HEK293 (cell line): Measurements from ENCODE around the gene CEMIP2.

ENCODE experiments used
- HOXC10 ChIP-seq: sonication (generic); formaldehyde crosslinking; IDR thresholded peaks from 2 replicates; pipeline ENCODE4 v1.8.1; 2023; ENCODE audit warnings: mild to moderate bottlenecking, missing genetic modification reagents
- KLF1 ChIP-seq: fragments of 450-650 bp; formaldehyde crosslinking; IDR thresholded peaks from 2 replicates; pipeline ENCODE4 v1.5.1; 2016; ENCODE audit warnings: missing biosample characterization, missing genetic modification characterization
- OVOL3 ChIP-seq: fragments of 450-650 bp; formaldehyde crosslinking; IDR thresholded peaks from 2 replicates; pipeline ENCODE4 v1.5.1; 2016; ENCODE audit warnings: missing biosample characterization, missing genetic modification characterization
- PRDM1 ChIP-seq: fragments of 450-650 bp; formaldehyde crosslinking; IDR thresholded peaks from 2 replicates; pipeline ENCODE4; 2016; ENCODE audit warnings: missing biosample characterization, missing genetic modification characterization
- SCRT2 ChIP-seq: fragments of 450-650 bp; formaldehyde crosslinking; IDR thresholded peaks from 2 replicates; pipeline ENCODE4 v1.5.1; 2016; ENCODE audit warnings: missing biosample characterization, missing genetic modification characterization
- SETDB1 ChIP-seq: IDR thresholded peaks from one replicate; pipeline ENCODE4 v1.6.1; 2017; ENCODE audit warnings: mild to moderate bottlenecking, low read length, moderate library complexity, mixed read lengths; ENCODE audit not compliant: insufficient read length
- SP7 ChIP-seq: fragments of 450-650 bp; formaldehyde crosslinking; IDR thresholded peaks from 2 replicates; pipeline ENCODE4 v1.5.1; 2016; ENCODE audit warnings: missing biosample characterization, missing genetic modification characterization
- YY1 ChIP-seq: fragments of 450-650 bp; formaldehyde crosslinking; IDR thresholded peaks from 2 replicates; pipeline ENCODE4 v1.5.1; 2018; ENCODE audit warnings: missing biosample characterization, missing genetic modification characterization
- ZFHX2 ChIP-seq: fragments of 450-650 bp; formaldehyde crosslinking; conservative IDR thresholded peaks from 2 replicates; pipeline ENCODE4 v1.5.1; 2016; ENCODE audit warnings: missing biosample characterization, missing genetic modification characterization
- ZFP41 ChIP-seq: fragments of 450-650 bp; formaldehyde crosslinking; IDR thresholded peaks from 2 replicates; pipeline ENCODE4 v1.5.1; 2016; ENCODE audit warnings: missing biosample characterization, missing genetic modification characterization, borderline replicate concordance
- ZNF121 ChIP-seq: fragments of 450-650 bp; formaldehyde crosslinking; IDR thresholded peaks from 2 replicates; pipeline ENCODE4 v1.5.1; 2016; ENCODE audit warnings: missing biosample characterization, missing genetic modification characterization
- ZNF146 ChIP-seq: fragments of 450-650 bp; formaldehyde crosslinking; IDR thresholded peaks from 2 replicates; pipeline ENCODE4 v1.5.1; 2016; ENCODE audit warnings: missing biosample characterization, missing genetic modification characterization
- ZNF169 ChIP-seq: fragments of 450-650 bp; formaldehyde crosslinking; IDR thresholded peaks from 2 replicates; pipeline ENCODE4 v1.5.1; 2016; ENCODE audit warnings: missing biosample characterization, missing genetic modification characterization
- ZNF214 ChIP-seq: fragments of 450-650 bp; formaldehyde crosslinking; IDR thresholded peaks from 2 replicates; pipeline ENCODE4 v1.5.1; 2017; ENCODE audit warnings: missing biosample characterization, mild to moderate bottlenecking, missing genetic modification characterization, borderline replicate concordance
- ZNF23 ChIP-seq: fragments of 450-650 bp; formaldehyde crosslinking; IDR thresholded peaks from 2 replicates; pipeline ENCODE4 v1.5.1; 2016; ENCODE audit warnings: missing biosample characterization, missing genetic modification characterization, borderline replicate concordance
- ZNF24 ChIP-seq: fragments of 450-650 bp; formaldehyde crosslinking; IDR thresholded peaks from 2 replicates; pipeline ENCODE4 v1.5.1; 2016; ENCODE audit warnings: missing biosample characterization, missing genetic modification characterization
- ZNF426 ChIP-seq: fragments of 450-650 bp; formaldehyde crosslinking; IDR thresholded peaks from 2 replicates; pipeline ENCODE4 v1.5.1; 2017; ENCODE audit warnings: missing biosample characterization, missing genetic modification characterization, mild to moderate bottlenecking, inconsistent platforms, moderate library complexity
- ZNF529 ChIP-seq: fragments of 450-650 bp; formaldehyde crosslinking; IDR thresholded peaks from 2 replicates; pipeline ENCODE4 v1.5.1; 2017; ENCODE audit warnings: missing genetic modification characterization, missing biosample characterization; ENCODE audit not compliant: insufficient replicate concordance
- ZNF621 ChIP-seq: fragments of 450-650 bp; formaldehyde crosslinking; IDR thresholded peaks from 2 replicates; pipeline ENCODE4 v1.5.1; 2017; ENCODE audit warnings: missing biosample characterization, missing genetic modification characterization
- ZNF658 ChIP-seq: fragments of 450-650 bp; formaldehyde crosslinking; IDR thresholded peaks from 2 replicates; pipeline ENCODE4; 2016; ENCODE audit warnings: missing biosample characterization, missing genetic modification characterization
- ZNF660 ChIP-seq: fragments of 450-650 bp; IDR thresholded peaks from 2 replicates; pipeline ENCODE4 v1.5.1; 2018; ENCODE audit warnings: missing biosample characterization, mild to moderate bottlenecking, missing genetic modification characterization
- ZNF707 ChIP-seq: fragments of 450-650 bp; formaldehyde crosslinking; IDR thresholded peaks from 2 replicates; pipeline ENCODE4 v1.5.1; 2016; ENCODE audit warnings: missing biosample characterization, missing genetic modification characterization
- ZNF837 ChIP-seq: fragments of 450-650 bp; formaldehyde crosslinking; IDR thresholded peaks from 2 replicates; pipeline ENCODE4 v1.5.1; 2016; ENCODE audit warnings: missing biosample characterization, missing genetic modification characterization
- ZNF843 ChIP-seq: fragments of 450-650 bp; formaldehyde crosslinking; IDR thresholded peaks from 2 replicates; pipeline ENCODE4 v1.5.1; 2016; ENCODE audit warnings: missing biosample characterization, missing genetic modification characterization
- TF ChIP-seq, protein P1 (sequence below): fragments of 450-650 bp; formaldehyde crosslinking; IDR thresholded peaks from 2 replicates; pipeline ENCODE4 v1.5.1; 2016; ENCODE audit warnings: missing biosample characterization, missing genetic modification characterization, borderline replicate concordance
- TF ChIP-seq, protein P2 (sequence below): fragments of 450-650 bp; formaldehyde crosslinking; IDR thresholded peaks from 2 replicates; pipeline ENCODE4 v1.5.1; 2016; ENCODE audit warnings: missing biosample characterization, missing genetic modification characterization
- TF ChIP-seq, protein P3 (sequence below): fragments of 450-650 bp; formaldehyde crosslinking; conservative IDR thresholded peaks from 2 replicates; pipeline ENCODE4 v1.5.1; 2016; ENCODE audit warnings: low read depth, missing biosample characterization, missing genetic modification characterization
- TF ChIP-seq, protein P4 (sequence below): fragments of 450-650 bp; formaldehyde crosslinking; IDR thresholded peaks from 2 replicates; pipeline ENCODE4 v1.5.1; 2016; ENCODE audit warnings: missing biosample characterization, missing genetic modification characterization
- TF ChIP-seq, protein P5 (sequence below): fragments of 450-650 bp; IDR thresholded peaks from 2 replicates; pipeline ENCODE4 v1.5.1; 2018; ENCODE audit warnings: missing biosample characterization, missing genetic modification characterization

The CEMIP2 gene

DNA sequence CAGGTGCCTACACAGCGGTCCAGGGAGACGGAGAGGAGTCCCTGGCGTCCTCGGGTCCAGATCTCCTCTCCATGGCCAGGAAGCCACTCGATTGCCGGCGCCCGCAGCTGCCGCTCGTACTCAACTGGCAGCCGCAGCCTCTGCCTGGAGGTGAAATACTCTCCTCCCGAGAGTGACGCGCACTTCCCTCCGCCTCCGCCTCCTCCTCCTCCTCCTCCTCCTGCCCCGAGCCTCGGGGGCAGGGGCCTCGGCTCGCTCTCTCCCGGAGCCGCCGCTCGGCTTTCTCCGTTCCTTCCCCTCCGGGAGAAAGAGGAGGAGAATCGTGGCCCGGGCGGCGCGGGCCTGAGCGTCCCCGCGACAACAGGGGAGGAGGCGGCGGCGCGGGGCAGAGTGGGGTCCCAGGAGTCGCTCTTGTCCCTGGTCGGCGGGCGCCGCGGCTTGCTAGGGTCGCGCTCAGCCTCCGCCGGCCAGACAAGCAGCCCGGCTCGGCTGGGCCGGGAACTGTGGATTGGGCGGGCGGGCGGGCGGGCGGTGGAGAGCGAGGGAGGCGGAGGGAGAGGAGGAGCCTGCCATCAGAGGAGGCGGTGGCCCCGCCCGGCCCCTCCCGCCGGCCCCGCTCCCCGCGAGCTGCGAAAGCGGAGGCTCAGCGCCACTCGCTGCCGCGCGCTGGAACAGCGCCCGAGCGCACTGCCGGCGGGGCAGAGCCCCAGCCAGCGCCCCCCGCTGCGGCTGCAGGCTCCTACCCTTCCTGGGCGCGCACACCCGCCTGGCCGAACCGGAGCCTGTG, at the start of gene CEMIP2 (continued):
- TF ChIP-seq, protein P1, sequence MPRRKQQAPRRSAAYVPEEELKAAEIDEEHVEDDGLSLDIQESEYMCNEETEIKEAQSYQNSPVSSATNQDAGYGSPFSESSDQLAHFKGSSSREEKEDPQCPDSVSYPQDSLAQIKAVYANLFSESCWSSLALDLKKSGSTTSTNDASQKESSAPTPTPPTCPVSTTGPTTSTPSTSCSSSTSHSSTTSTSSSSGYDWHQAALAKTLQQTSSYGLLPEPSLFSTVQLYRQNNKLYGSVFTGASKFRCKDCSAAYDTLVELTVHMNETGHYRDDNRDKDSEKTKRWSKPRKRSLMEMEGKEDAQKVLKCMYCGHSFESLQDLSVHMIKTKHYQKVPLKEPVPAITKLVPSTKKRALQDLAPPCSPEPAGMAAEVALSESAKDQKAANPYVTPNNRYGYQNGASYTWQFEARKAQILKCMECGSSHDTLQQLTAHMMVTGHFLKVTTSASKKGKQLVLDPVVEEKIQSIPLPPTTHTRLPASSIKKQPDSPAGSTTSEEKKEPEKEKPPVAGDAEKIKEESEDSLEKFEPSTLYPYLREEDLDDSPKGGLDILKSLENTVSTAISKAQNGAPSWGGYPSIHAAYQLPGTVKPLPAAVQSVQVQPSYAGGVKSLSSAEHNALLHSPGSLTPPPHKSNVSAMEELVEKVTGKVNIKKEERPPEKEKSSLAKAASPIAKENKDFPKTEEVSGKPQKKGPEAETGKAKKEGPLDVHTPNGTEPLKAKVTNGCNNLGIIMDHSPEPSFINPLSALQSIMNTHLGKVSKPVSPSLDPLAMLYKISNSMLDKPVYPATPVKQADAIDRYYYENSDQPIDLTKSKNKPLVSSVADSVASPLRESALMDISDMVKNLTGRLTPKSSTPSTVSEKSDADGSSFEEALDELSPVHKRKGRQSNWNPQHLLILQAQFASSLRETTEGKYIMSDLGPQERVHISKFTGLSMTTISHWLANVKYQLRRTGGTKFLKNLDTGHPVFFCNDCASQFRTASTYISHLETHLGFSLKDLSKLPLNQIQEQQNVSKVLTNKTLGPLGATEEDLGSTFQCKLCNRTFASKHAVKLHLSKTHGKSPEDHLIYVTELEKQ: no peak
- TF ChIP-seq ZNF24: no peak
- TF ChIP-seq ZNF660: peak; percentile 31; the same call in 1 of the 2 replicates
- TF ChIP-seq ZNF843 (tag by site-specific recombination): no peak
- TF ChIP-seq ZNF214 (tag by site-specific recombination): no peak
- TF ChIP-seq, protein P2, sequence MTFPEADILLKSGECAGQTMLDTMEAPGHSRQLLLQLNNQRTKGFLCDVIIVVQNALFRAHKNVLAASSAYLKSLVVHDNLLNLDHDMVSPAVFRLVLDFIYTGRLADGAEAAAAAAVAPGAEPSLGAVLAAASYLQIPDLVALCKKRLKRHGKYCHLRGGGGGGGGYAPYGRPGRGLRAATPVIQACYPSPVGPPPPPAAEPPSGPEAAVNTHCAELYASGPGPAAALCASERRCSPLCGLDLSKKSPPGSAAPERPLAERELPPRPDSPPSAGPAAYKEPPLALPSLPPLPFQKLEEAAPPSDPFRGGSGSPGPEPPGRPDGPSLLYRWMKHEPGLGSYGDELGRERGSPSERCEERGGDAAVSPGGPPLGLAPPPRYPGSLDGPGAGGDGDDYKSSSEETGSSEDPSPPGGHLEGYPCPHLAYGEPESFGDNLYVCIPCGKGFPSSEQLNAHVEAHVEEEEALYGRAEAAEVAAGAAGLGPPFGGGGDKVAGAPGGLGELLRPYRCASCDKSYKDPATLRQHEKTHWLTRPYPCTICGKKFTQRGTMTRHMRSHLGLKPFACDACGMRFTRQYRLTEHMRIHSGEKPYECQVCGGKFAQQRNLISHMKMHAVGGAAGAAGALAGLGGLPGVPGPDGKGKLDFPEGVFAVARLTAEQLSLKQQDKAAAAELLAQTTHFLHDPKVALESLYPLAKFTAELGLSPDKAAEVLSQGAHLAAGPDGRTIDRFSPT (tag by site-specific recombination): no peak
- TF ChIP-seq HOXC10 (CRISPR knock-in tag): no peak
- TF ChIP-seq, protein P3, sequence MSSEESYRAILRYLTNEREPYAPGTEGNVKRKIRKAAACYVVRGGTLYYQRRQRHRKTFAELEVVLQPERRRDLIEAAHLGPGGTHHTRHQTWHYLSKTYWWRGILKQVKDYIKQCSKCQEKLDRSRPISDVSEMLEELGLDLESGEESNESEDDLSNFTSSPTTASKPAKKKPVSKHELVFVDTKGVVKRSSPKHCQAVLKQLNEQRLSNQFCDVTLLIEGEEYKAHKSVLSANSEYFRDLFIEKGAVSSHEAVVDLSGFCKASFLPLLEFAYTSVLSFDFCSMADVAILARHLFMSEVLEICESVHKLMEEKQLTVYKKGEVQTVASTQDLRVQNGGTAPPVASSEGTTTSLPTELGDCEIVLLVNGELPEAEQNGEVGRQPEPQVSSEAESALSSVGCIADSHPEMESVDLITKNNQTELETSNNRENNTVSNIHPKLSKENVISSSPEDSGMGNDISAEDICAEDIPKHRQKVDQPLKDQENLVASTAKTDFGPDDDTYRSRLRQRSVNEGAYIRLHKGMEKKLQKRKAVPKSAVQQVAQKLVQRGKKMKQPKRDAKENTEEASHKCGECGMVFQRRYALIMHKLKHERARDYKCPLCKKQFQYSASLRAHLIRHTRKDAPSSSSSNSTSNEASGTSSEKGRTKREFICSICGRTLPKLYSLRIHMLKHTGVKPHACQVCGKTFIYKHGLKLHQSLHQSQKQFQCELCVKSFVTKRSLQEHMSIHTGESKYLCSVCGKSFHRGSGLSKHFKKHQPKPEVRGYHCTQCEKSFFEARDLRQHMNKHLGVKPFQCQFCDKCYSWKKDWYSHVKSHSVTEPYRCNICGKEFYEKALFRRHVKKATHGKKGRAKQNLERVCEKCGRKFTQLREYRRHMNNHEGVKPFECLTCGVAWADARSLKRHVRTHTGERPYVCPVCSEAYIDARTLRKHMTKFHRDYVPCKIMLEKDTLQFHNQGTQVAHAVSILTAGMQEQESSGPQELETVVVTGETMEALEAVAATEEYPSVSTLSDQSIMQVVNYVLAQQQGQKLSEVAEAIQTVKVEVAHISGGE (tag by site-specific recombination): no peak; the same call in 1 of the 2 replicates
- no peak for TF ChIP-seq ZNF529 (tag by site-specific recombination)
- no peak for TF ChIP-seq ZFP41 (tag by site-specific recombination)
- TF ChIP-seq, protein P4, sequence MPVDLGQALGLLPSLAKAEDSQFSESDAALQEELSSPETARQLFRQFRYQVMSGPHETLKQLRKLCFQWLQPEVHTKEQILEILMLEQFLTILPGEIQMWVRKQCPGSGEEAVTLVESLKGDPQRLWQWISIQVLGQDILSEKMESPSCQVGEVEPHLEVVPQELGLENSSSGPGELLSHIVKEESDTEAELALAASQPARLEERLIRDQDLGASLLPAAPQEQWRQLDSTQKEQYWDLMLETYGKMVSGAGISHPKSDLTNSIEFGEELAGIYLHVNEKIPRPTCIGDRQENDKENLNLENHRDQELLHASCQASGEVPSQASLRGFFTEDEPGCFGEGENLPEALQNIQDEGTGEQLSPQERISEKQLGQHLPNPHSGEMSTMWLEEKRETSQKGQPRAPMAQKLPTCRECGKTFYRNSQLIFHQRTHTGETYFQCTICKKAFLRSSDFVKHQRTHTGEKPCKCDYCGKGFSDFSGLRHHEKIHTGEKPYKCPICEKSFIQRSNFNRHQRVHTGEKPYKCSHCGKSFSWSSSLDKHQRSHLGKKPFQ (tag by site-specific recombination): no peak
- no peak for TF ChIP-seq ZNF658 (tag by site-specific recombination)
- TF ChIP-seq ZNF707 (tag by site-specific recombination): no peak
- TF ChIP-seq SETDB1: no peak
- TF ChIP-seq KLF1 (tag by site-specific recombination): no peak
- TF ChIP-seq SCRT2 (tag by site-specific recombination): no peak
- TF ChIP-seq, protein P5, sequence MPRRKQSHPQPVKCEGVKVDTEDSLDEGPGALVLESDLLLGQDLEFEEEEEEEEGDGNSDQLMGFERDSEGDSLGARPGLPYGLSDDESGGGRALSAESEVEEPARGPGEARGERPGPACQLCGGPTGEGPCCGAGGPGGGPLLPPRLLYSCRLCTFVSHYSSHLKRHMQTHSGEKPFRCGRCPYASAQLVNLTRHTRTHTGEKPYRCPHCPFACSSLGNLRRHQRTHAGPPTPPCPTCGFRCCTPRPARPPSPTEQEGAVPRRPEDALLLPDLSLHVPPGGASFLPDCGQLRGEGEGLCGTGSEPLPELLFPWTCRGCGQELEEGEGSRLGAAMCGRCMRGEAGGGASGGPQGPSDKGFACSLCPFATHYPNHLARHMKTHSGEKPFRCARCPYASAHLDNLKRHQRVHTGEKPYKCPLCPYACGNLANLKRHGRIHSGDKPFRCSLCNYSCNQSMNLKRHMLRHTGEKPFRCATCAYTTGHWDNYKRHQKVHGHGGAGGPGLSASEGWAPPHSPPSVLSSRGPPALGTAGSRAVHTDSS (tag by site-specific recombination): peak; percentile 89
- TF ChIP-seq ZNF121 (tag by site-specific recombination): no peak
- TF ChIP-seq ZFHX2 (tag by site-specific recombination): peak; percentile 83
- TF ChIP-seq OVOL3 (tag by site-specific recombination): no peak
- no peak for TF ChIP-seq ZNF146 (tag by site-specific recombination)
- no peak for TF ChIP-seq ZNF23 (tag by site-specific recombination)
- no peak for TF ChIP-seq ZNF837 (tag by site-specific recombination)
- no peak for TF ChIP-seq ZNF169 (tag by site-specific recombination)
- TF ChIP-seq ZNF621 (tag by site-specific recombination): no peak
- TF ChIP-seq YY1 (tag by site-specific recombination): no peak
- TF ChIP-seq SP7 (tag by site-specific recombination): no peak; the same call in 1 of the 2 replicates
- peak; percentile 46; the same call in 1 of the 2 replicates for TF ChIP-seq PRDM1 (tag by site-specific recombination)
- TF ChIP-seq ZNF426 (tag by site-specific recombination): no peak
